Measurements from ENCODE around the gene WDR27.

The WDR27 gene

GRCh38 chr6:169589699-169590257 is 112.1 kb downstream of the WDR27 start:
- DNase-seq, result no peak

GRCh38 chr6:169589293-169589692 is 112.5 kb downstream of the WDR27 start:
- no peak for DNase-seq

DNA sequence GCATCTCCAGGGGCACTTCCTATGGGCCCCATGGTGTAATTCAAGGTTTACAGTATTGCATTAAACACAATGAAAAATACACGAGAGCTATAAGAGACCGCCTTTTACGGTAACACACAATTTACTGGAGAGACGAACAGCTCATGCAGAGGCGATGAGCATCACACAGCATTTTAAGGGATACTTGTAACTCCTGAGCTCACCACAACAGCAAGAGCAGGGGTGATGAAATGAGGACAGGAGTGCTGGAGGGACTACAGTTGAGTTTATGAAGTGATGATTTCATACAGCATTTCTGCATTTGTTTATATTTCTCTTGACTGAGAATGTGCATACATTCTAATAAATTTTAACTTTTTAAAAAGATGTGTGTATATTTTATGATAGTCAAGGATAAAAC is 113.9 kb downstream of the WDR27 start:
- no peak for DNase-seq

GRCh38 chr6:169583886-169584541 is 117.8 kb downstream of the WDR27 start:
- DNase-seq, result no peak

DNA sequence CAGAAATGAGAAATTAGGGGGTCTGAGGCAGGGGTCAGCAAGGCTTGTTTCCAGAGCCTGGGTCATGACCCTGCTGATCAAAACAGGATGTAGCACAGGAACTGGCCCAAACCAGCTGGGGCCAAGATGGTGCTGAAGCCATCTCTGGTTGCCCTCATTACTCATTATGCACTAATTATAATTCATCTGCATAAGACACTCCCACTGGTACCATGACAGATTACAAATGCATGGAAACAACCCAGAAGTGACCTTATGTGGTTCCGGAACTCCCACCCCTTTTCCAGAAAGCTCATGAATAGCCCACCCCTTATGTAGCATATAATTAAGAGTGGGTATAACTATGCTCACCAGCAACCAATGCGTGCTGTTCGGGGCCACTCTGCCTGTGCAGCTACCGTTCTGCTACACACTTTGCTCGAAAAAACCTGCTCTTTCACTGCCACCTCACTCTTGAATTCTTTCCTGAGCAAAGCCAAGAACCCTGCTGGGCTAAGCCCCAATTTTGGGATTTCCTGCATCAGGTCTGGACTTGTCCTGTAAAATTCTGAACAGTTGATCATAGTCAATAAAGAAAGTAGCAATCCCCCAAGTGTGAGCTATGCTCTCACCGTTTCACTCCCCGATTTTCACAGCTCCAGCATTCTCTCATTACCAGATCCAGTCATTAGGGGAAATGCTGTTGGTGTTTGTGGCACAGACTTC is 122.3 kb downstream of the WDR27 start:
- no peak for DNase-seq

DNA sequence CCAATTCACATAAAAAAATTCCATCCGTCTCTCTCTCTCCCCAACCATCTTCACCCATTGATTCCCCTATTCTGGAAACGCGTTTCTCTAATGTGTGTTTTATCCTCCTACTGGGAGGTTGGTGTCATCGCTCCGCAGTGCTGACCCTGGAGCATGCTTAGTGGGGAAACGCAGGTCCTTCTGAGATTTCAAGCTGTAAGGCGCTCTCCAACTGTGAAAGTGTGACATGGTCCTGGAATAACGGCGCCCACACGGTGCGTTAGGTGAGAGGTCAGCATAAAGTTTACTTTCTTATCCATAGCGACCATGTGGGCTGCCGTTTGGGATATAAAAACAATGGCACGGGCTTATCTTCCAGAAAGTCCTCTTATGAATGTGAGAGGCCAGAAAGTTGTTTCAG is 123.9 kb downstream of the WDR27 start:
- no peak for DNase-seq

DNA sequence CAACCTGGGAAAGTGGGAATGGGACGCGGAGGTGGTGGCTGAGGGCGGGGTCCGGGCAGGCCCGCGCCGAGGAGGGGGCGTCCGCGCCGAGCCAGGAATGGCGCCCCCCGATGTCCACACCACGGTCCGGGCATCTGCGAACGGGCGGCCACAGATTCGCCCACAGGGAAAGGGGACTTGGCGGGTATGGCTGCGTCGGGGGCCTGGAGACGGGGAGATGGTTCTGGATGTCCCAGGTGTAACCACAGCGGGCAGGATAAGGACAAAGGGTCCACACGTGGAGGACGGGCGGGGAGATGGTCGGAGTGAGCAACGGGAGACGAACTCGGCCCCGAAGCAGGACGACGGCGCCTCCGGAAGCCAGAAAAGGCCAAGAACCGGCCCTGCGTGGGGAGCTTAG is 124.6 kb downstream of the WDR27 start:
- DNase-seq, result no peak

DNA sequence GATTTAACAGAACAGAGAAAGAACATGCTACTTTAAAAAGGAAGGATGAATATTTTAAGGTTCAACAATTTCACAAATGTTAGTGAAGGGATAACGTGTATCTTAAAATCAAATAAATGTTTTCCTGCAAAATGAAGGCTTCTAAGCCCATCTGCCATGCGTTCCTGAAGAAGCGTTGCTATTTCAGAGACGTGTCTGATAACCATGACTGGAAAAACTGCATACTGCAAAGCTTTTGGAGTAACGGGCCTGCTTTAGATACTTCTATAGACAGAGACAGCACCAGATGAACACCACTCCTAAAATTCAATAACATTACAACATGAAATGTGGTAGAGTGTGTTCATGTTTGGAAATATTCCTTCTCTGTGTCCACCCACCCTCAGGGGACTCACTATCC is 126.0 kb downstream of the WDR27 start:
- no peak for DNase-seq

- DNase-seq, result no peak
Observed at GRCh38 chr6:169575365-169575764, 126.5 kb downstream of the WDR27 start.

DNA sequence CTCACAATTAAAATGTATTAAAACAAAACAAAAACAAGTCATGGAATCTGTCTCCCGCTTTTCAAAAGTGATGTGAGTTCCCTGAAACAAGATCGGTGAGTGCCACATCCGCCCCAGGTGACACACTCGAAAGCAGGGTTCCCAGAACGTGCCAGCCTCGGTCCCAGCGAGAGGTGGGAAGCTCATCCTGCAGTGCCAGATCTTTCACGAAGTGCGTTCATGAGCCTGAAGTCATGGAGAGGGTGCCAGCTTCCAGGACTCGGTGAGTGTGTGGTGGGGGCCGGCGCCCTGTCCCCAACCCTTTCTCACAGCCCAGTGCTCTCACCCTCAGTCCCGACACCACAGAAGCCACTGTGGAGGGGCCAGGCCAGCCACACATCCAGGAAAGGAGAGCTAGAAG is 127.4 kb downstream of the WDR27 start:
- DNase-seq, result no peak

GRCh38 chr6:169573883-169574282 is 127.9 kb downstream of the WDR27 start:
- DNase-seq, result no peak

DNA sequence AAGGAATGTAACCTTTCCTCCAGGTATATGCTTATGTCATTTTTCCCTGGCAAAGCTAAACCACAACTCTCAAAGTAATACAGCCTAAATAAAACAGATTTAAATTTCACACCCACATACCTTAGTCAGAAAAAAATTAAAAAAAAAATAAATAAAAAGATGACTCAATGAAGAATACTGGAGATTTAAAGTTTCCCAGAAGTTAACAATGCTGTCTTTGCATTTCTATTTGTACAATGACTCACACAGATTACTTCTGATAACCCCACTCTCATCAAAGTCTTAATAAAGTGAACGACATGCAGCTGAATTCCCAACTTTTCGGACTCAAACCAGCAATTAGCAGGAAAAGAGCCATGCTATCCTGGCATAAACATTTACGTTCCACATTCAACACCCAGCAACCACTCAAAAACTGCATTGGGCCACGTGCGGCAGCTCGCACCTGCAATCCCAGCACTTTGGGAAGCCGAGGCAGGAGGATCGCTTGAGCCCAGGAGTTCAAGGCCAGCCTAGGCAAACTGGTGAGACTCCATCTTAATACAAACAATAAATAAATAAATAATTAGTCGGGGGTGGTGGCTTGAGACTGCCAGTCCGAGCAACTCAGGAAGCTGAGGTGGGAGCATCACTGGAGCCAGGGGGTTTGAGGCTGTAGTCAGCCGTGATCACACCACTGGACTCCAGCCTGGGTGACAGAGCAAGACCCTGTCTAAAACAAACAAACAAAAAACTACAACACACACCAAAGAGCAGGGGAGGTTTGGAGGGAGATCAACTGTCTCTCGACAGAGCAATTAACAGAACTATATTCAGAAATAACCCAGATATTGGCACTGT is 130.5 kb downstream of the WDR27 start:
- no peak for DNase-seq

- no peak for DNase-seq
Observed at GRCh38 chr6:169568314-169569087, 133.3 kb downstream of the WDR27 start.

- no peak for DNase-seq
Observed at GRCh38 chr6:169567819-169568218, 134.0 kb downstream of the WDR27 start.

- no peak for DNase-seq
Observed at GRCh38 chr6:169566961-169567750, 134.7 kb downstream of the WDR27 start.

DNA sequence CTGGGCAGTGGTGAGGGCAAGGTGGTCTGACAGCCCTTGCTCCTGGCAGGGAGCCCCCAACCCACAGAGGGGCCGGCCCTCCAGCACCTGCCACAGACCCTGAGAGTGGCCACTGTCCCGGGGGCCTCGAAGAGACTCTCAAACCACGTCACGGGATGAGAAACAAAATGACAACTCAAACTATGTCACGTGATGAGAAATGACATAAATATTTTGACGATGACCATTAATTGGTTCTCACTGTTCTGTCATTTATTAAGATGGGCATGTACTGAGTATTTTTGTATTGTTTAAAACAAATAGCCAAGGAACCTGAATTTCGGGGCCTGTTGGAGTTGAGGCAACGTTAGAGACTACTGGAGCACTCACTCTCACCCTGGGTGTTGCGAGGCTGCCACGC is 135.5 kb downstream of the WDR27 start:
- DNase-seq, result no peak

- no peak for DNase-seq
Observed at GRCh38 chr6:169564453-169565240, 137.2 kb downstream of the WDR27 start.

GRCh38 chr6:169561665-169562064 is 140.2 kb downstream of the WDR27 start:
- no peak for DNase-seq

- no peak for DNase-seq
Observed at GRCh38 chr6:169559592-169559991, 142.2 kb downstream of the WDR27 start.

DNA sequence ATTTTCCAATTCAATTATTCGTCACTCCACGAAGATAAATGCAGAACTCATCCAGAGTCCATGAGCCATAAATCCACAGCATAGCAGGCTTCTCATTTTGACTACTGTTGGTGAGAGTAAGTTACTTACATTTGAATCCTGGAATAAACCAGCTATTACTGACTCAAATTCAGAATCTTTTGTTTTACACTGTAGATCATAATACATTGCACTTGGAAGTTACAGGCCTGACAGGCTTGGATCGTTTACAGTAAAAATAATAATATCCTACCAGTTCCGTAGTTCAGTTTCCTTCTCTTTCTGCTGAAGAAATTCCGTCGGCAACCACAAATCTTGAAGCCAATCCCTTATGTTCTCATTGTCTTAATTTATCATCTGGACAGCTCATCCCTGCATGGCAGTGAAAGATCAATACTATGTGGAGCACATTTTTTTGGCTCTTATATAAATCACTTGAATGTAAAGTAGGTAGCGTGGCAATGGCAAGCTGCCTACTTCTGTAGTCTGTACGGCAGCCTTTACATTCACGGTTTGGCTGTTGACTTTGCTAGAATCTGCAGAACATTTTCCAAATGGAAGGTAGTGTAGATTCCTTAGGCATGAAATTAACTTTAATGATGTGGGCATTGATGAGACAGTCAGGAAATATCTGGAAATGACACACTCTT is 142.9 kb downstream of the WDR27 start:
- no peak for DNase-seq

- no peak for DNase-seq
Observed at GRCh38 chr6:169558378-169558773, 143.5 kb downstream of the WDR27 start.
